Stimulated activated CD8-positive, alpha-beta memory T cell treated with anti-CD3 and anti-CD28 coated beads, Interleukin-7, amount 100 ng/mL, for 1 hour (primary cell): ENCODE measurements around the gene CLSTN2.

Experiments used
- DNase-seq, 2 donors: peaks; one replicate each; pipeline ENCODE4 v3.0.0-alpha.2; 2020; ENCODE audit warnings: low read depth in 2 of 2

Gene CLSTN2

GRCh38 chr3:140284372-140284771, 349.4 kb downstream of the CLSTN2 start:
- no peak for DNase-seq

- DNase-seq: no peak
These were observed 350.4 kb downstream of the CLSTN2 start for GRCh38 chr3:140285380-140285779.

DNA sequence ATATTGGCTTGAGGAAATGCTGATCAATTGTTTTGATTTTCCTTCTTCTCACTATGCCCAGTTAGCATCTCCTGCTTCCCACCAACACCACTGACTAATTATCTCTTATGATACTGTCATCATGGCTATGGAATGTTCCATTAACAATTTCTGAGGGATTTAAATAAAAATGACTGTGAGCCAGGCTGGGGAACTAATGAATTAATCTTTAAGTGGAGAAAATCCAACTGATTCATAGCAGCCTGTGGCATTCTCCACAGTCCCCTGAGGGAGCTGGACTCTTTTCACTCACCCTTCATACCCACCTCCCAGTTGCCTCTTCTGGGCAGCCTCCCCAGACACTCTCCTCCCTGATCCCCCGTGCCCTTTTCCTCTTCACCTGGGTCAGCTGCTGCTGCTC, 353.6 kb downstream of the CLSTN2 start:
- no peak for DNase-seq

DNA sequence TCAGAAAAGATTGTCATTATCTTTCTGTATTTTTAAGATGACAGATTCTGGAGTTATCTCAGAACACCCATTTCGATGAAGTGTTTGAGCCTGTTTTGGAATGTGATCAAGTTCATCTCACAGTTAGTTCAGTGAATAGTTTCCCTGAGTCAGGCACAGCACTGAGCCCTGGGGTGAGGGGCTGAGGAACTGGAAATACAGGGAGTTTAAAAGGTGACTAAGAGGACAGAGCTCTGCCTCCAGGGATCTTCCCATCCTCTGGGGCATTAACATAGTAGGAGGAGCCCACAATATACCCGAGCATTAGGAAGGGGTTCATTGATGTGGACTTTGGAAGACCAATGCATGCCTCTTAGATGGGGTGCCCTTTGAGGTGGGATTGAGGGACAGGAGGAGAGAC, 355.1 kb downstream of the CLSTN2 start:
- DNase-seq: no peak

GRCh38 chr3:140292170-140292569, 357.2 kb downstream of the CLSTN2 start:
- DNase-seq: no peak

GRCh38 chr3:140292684-140293083, 357.7 kb downstream of the CLSTN2 start:
- DNase-seq: no peak

DNA sequence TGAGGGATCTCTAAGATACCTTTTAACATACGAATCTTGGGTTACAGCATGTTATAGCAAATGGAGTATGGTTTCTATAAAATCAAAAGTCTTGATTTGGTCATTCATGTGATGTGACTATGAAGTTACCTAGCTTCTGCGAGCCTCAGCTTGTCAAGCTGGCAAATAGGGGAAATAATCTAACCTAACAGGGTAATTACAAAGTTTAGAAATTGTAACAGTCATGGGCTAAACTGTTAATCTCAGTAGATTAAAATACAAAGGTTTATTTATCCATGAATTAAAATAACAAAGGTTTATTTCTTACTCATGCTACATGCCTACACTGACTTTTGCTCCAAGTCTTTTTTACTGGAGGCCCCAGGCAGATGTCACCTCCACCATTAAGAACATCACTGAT, 359.1 kb downstream of the CLSTN2 start:
- DNase-seq: no peak

- DNase-seq: no peak
These were observed 361.9 kb downstream of the CLSTN2 start for GRCh38 chr3:140296796-140297352.

DNA sequence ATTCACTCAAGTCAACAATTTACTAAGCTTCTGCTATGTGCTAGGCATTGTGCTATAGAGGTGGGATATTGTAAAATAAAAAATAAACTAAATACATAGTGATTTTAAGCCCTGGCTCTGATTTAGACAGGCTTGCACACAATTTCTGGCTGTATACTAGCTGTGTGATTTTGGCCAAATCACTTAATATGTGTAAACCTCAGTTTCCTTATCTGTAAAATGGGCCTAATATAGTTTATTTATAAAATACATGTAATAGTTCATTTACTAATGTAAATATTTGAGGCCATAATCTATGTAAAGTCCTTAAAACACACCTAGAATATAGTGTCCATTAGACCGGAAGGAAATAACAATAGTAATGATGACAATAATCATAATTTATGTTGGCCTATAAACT, 363.1 kb downstream of the CLSTN2 start:
- DNase-seq: no peak

GRCh38 chr3:140298569-140299070, 363.6 kb downstream of the CLSTN2 start:
- no peak for DNase-seq

GRCh38 chr3:140303875-140304274, 368.9 kb downstream of the CLSTN2 start:
- no peak for DNase-seq

GRCh38 chr3:140308535-140308934, 373.6 kb downstream of the CLSTN2 start:
- no peak for DNase-seq

GRCh38 chr3:140311428-140311827, 376.4 kb downstream of the CLSTN2 start:
- no peak for DNase-seq

- DNase-seq: no peak
These were observed 381.0 kb downstream of the CLSTN2 start for GRCh38 chr3:140315955-140316354.

DNA sequence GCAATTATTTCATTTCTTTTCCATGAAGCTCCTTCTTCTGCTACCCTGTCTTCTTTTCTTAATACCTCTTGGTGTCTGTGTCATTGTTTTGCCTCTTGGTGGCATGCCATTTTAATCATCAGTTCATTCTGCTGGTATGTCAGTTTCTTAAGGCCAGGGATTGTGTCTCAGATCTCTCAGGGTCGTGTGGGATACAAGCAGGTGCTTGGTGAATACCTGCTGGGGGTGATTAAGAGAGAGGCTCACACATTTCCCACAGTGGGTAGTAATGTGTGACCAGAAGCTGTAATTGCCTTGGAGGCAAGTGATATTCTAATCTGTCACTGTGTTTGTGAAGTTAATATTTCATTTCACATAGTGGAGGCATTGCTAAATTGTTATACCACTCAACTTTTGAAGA, 381.5 kb downstream of the CLSTN2 start:
- DNase-seq: no peak

GRCh38 chr3:140316868-140317400, 381.9 kb downstream of the CLSTN2 start:
- no peak for DNase-seq

- no peak for DNase-seq
These were observed 384.8 kb downstream of the CLSTN2 start for GRCh38 chr3:140319739-140320138.

DNA sequence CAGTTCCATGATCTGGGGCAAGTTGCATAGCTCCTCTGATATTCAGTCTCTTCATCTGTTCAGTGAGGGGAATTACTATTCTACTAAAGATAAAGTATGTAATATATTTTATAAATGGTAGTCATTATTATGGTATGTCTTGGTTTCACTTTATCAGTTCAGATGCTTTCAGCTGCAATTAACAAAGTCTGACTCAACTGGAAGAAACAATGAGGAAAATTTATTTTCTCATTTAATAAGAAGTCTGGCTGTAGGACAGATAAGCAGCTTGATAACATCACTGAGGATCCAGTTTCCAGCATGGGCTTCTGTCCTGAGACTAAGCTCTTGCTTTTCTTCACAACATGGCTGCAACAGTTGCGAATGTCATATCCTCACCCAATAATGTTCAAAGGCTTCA, 388.6 kb downstream of the CLSTN2 start:
- no peak for DNase-seq

GRCh38 chr3:140332131-140332530, 397.1 kb downstream of the CLSTN2 start:
- DNase-seq: no peak

- no peak for DNase-seq
These were observed 399.3 kb downstream of the CLSTN2 start for GRCh38 chr3:140334132-140334929.

- DNase-seq: no peak
These were observed 401.5 kb downstream of the CLSTN2 start for GRCh38 chr3:140336465-140336864.

- no peak for DNase-seq
These were observed 403.9 kb downstream of the CLSTN2 start for GRCh38 chr3:140338916-140339315.

GRCh38 chr3:140341203-140341602, 406.2 kb downstream of the CLSTN2 start:
- no peak for DNase-seq
